MM.1S (cell line): ENCODE measurements around the gene AIMP2.

Source experiments
- DNase-seq: peaks from one replicate; pipeline ENCODE4 v3.0.0-alpha.2; 2015
- H2AFZ ChIP-seq: fragments of 300-600 bp; sonication (generic); 2 replicates; pipeline ENCODE4 v1.6.0; 2016; ENCODE audit warnings: antibody characterized with exemption, low read length
- H3F3A ChIP-seq: fragments of 300-600 bp; sonication (generic); 2 replicates; pipeline ENCODE4 v1.6.1; 2016; ENCODE audit warnings: mild to moderate bottlenecking, antibody characterized with exemption, low read length, moderate library complexity, mixed read lengths; ENCODE audit not compliant: insufficient read depth
- H3K27ac ChIP-seq: fragments of 300-600 bp; sonication (generic); 2 replicates; pipeline ENCODE4 v1.5.1; 2016; ENCODE audit warnings: mild to moderate bottlenecking, low read length
- H3K27me3 ChIP-seq: fragments of 300-600 bp; sonication (generic); replicated peaks from 2 replicates; pipeline ENCODE4 v1.6.0; 2016; ENCODE audit warnings: low read length; ENCODE audit not compliant: insufficient read depth
- H3K36me3 ChIP-seq: fragments of 300-600 bp; sonication (generic); replicated peaks from 2 replicates; pipeline ENCODE4 v1.6.1; 2016; ENCODE audit warnings: mild to moderate bottlenecking, low read length, mixed read lengths; ENCODE audit not compliant: insufficient read depth
- H3K4me1 ChIP-seq: fragments of 300-600 bp; sonication (generic); 2 replicates; pipeline ENCODE4 v1.6.1; 2016; ENCODE audit warnings: low read length, mixed read lengths
- H3K4me2 ChIP-seq: fragments of 300-600 bp; sonication (generic); 2 replicates; pipeline ENCODE4 v1.6.0; 2016; ENCODE audit warnings: low read depth, low read length
- H3K4me3 ChIP-seq: fragments of 300-600 bp; sonication (generic); 2 replicates; pipeline ENCODE4 v1.5.1; 2016; ENCODE audit warnings: low read length, mixed read lengths
- H3K79me2 ChIP-seq: fragments of 300-600 bp; sonication (generic); 2 replicates; pipeline ENCODE4 v1.6.1; 2016; ENCODE audit warnings: mixed run types, low read length, mixed read lengths
- H3K9ac ChIP-seq: fragments of 300-600 bp; sonication (generic); 2 replicates; pipeline ENCODE4 v1.6.1; 2016; ENCODE audit warnings: low read length, mixed read lengths
- H3K9me2 ChIP-seq: fragments of 300-600 bp; sonication (generic); replicated peaks from 2 replicates; pipeline ENCODE4 v1.6.1; 2016; ENCODE audit warnings: mild to moderate bottlenecking, low read length, mixed read lengths; ENCODE audit not compliant: insufficient read depth
- H3K9me3 ChIP-seq: fragments of 300-600 bp; sonication (generic); replicated peaks from 2 replicates; pipeline ENCODE4 v1.6.1; 2016; ENCODE audit warnings: mild to moderate bottlenecking, low read length, mixed read lengths; ENCODE audit not compliant: insufficient read depth
- H4K20me1 ChIP-seq: fragments of 300-600 bp; sonication (generic); 2 replicates; pipeline ENCODE4 v1.6.1; 2016; ENCODE audit warnings: mild to moderate bottlenecking, low read length, moderate library complexity, mixed read lengths; ENCODE audit not compliant: insufficient read depth
- CTCF ChIP-seq: fragments of 300-600 bp; sonication (generic); IDR thresholded peaks from 2 replicates; pipeline ENCODE4 v1.5.1; 2016; ENCODE audit warnings: antibody characterized with exemption, low read length, mixed read lengths
- EZH2 ChIP-seq: fragments of 300-600 bp; sonication (generic); optimal IDR thresholded peaks from 2 replicates; pipeline ENCODE3; 2017; ENCODE audit warnings: low read depth, mild to moderate bottlenecking, antibody characterized with exemption, low read length, mixed read lengths
- EZH2phosphoT487 ChIP-seq: fragments of 300-600 bp; sonication (generic); IDR thresholded peaks from 2 replicates; pipeline ENCODE4 v1.6.1; 2018; ENCODE audit warnings: antibody characterized with exemption, low read length

AIMP2 gene

DNA sequence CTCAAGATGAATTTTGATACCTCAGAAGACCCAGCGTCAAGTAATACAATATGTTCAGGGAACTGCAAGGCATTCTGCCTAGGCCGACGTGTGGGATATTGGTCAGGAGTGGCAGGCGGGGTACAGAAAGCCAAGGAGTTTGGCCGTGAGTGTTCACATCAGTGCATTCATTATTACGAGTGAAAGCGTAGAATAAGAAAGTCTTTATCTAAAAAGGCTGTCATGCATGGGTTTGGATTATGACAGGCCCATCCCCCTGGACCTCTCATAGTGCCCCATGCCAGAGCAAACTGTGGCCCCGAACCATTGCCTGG lies 7.5 kb downstream of the AIMP2 start:
- H4K20me1 ChIP-seq = no peaks in the 10 kb centered on the region
- H3K4me1 ChIP-seq = no peaks in the 10 kb centered on the region
- H3K9ac ChIP-seq = no peak overlapping the region
- no peaks in the 10 kb centered on the region for H3K9me2 ChIP-seq
- H3K27me3 ChIP-seq = no peaks in the 10 kb centered on the region
- DNase-seq = no peak
- no peaks in the 10 kb centered on the region for H3K9me3 ChIP-seq
- no peak overlapping the region for H3K4me2 ChIP-seq
- H2AFZ ChIP-seq = no peak overlapping the region
- H3K4me3 ChIP-seq = no peak overlapping the region
- no peaks in the 10 kb centered on the region for H3F3A ChIP-seq
- H3K79me2 ChIP-seq = peaks cover 29% of the 10 kb centered on the region
- peaks cover 4% of the 10 kb centered on the region; the same call in 1 of the 2 replicates for H3K36me3 ChIP-seq
- no peak for TF ChIP-seq CTCF
- no peak for TF ChIP-seq EZH2phosphoT487
- no peak overlapping the region for H3K27ac ChIP-seq

DNA sequence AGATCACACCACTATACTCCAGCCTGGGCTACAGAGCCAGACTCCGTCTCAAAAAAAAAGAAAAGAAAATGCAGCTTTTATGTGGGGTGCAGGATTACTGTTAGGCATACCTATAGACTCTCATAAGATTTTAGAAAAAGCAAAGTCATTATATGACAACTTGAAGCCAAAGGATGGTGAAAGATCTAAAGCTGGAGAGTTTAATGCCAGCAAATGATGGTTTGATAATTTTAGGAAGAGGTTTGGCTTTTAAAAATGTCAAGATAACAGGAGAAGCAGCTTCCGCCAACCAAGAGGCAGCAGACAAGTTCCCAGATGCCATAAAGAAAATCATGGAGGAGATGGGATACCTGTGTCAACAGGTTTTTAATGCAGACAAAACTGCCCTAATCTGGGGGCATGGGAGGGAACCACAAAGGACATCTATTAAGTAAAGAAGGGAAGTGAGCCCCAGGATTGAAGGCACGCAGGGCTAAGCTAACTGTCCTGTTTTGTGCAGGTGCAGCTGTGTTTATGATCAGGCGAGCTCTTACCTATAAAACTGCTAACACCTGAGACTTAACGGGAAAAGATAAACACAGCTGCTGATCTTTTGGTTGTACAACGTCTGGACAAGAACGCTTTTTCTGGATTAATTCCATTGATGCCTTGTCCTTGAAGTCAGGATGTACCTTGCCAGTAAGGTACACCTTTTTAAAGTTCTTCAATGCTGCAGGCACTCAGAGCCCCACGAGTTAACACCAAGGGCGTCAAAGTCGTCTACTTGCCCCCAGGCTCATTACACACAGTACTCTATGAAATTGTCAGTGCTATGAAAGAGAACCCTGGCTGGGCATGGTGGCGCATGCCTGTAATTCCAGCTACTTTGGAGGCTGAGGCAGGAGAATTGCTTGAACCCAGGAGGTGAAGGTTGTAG lies 11.6 kb downstream of the AIMP2 start:
- Histone ChIP-seq H3K9me3 (no peaks in the 10 kb centered on the region), H3F3A (0 out of 2 replicates have a peak, but pooled peaks cover 3% of the 10 kb centered on the region), H4K20me1 (no peaks in the 10 kb centered on the region), H3K4me3 (no peak overlapping the region), H3K36me3 (peaks cover 18% of the 10 kb centered on the region), H3K79me2 (peaks cover 22% of the 10 kb centered on the region), H3K9ac (no peak overlapping the region), H3K4me1 (no peaks in the 10 kb centered on the region), H2AFZ (no peak overlapping the region), H3K27me3 (no peaks in the 10 kb centered on the region), H3K27ac (no peak overlapping the region), H3K9me2 (no peaks in the 10 kb centered on the region), H3K4me2 (no peak overlapping the region)
- TF ChIP-seq EZH2 (no peak), CTCF (no peak), EZH2phosphoT487 (no peak)
- no peak for DNase-seq

- Histone ChIP-seq H3K9me2 (no peaks in the 10 kb centered on the region), H3K9ac (no peak overlapping the region), H3K36me3 (peaks cover 21% of the 10 kb centered on the region; the same call in 1 of the 2 replicates), H3K4me3 (no peak overlapping the region), H4K20me1 (no peaks in the 10 kb centered on the region), H3K27me3 (no peaks in the 10 kb centered on the region), H3K9me3 (no peaks in the 10 kb centered on the region), H3K27ac (no peak overlapping the region), H2AFZ (no peak overlapping the region), H3K79me2 (peaks cover 18% of the 10 kb centered on the region), H3K4me1 (no peaks in the 10 kb centered on the region), H3F3A (0 out of 2 replicates have a peak, but pooled peaks cover 3% of the 10 kb centered on the region), H3K4me2 (no peak overlapping the region)
- no peak for TF ChIP-seq EZH2
- TF ChIP-seq EZH2phosphoT487 = no peak
- TF ChIP-seq CTCF = no peak
- DNase-seq = no peak
These were observed 13.6 kb downstream of the AIMP2 start for GRCh38 chr7:6022707-6023106.
